Suprapubic skin (tissue), 4 donors: ENCODE results near the gene ZNF655.

Experiments used
- CTCF ChIP-seq, 2 donors: fragments of 200-600 bp in 1 of 2; fragments of 450-650 bp in 1 of 2; sonication (generic) in 1 of 2; IDR thresholded peaks; one replicate each; pipeline ENCODE4 v1.5.1; 2016 to 2019; ENCODE audit warnings: antibody characterized with exemption in 2 of 2, mild to moderate bottlenecking in 1 of 2, moderate library complexity in 1 of 2
- EP300 ChIP-seq: sonication (generic); formaldehyde crosslinking; IDR thresholded peaks from one replicate; pipeline ENCODE4 v1.6.1; 2017; ENCODE audit warnings: antibody characterized with exemption
- POLR2A ChIP-seq, 2 donors: fragments of 450-650 bp; IDR thresholded peaks; one replicate each; pipeline ENCODE4 v1.6.1; 2017; ENCODE audit warnings: antibody characterized with exemption in 2 of 2, mild to moderate bottlenecking in 2 of 2, moderate library complexity in 2 of 2
- POLR2AphosphoS5 ChIP-seq, 3 donors: sonication (generic); formaldehyde crosslinking; IDR thresholded peaks; one replicate each; pipeline ENCODE4 v1.6.1; 2017; ENCODE audit warnings: antibody characterized with exemption in 3 of 3

- TF ChIP-seq CTCF (IDR thresholded peaks at IDR 0.05), result no peak
- TF ChIP-seq POLR2A (IDR thresholded peaks at IDR 0.05), result no peak
- TF ChIP-seq POLR2AphosphoS5 (IDR thresholded peaks at IDR 0.05), result no peak
- no peak for TF ChIP-seq EP300
Observed at GRCh38 chr7:99615989-99616358, 57.5 kb downstream of the ZNF655 start.
